ENCODE data around the gene KCNA2.
A peak's percentile ranks its signal among the peaks of the same experiment; 100 is the strongest.

KCNA2 gene

DNA sequence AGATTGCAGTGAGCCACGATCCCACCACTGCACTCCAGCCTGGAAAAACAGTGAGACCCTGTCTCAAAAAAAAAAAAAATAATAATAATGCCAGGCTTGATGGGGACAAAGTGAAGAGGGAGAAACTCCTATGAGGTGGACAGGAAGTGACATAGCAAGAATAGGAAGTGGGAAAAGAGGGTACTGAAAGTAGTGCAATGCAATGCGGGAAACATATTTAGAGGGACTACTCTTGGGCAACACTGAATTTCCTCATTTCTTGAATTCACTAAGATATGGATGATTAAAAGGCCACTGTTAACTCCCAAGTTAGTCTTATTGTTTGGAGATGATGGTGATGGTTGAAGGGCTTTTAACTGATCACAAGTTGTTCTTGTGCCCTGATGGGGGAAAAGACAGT lies 21.6 kb upstream of the KCNA2 start:
- Histone ChIP-seq H3K27ac (no peak overlapping the region), H3K27me3 (ENCODE audit: insufficient read depth, low read depth, severe bottlenecking) (no peaks in the 10 kb centered on the region), H3K9me3 (ENCODE audit: severe bottlenecking) (no peaks in the 10 kb centered on the region), H3K36me3 (no peaks in the 10 kb centered on the region; the same call in 1 of the 2 replicates), H3K4me3 (ENCODE audit: low read depth, low read length) (no peak overlapping the region)
- DNase-seq = no peak
- TF ChIP-seq CTCF (IDR thresholded peaks at IDR 0.05; ENCODE audit: low read depth, low read length) = no peak

DNA sequence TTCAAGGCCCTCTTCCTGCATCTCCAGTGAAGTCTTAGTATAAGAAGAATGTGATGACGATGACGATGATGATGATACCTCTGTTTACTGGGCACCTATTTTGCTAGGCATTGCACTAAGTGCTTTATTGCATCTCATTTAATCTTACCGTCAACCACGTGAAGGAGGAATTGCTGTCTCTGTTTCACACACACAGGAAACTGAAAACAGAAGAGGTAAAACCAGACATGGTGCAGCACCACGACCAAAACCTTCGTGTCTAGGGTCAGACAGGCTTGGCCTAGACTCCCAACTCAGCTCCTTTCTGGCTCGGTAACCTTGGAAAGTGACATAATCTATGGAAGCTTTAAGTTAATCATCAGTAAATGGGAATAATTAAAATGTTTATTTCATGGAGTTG lies 20.7 kb upstream of the KCNA2 start:
- Histone ChIP-seq H3K27me3 (ENCODE audit: insufficient read depth, low read depth, severe bottlenecking) (no peaks in the 10 kb centered on the region), H3K36me3 (no peaks in the 10 kb centered on the region; the same call in 1 of the 2 replicates), H3K4me3 (ENCODE audit: low read depth, low read length) (no peak overlapping the region), H3K9me3 (ENCODE audit: severe bottlenecking) (no peaks in the 10 kb centered on the region), H3K27ac (no peak overlapping the region)
- DNase-seq = no peak
- no peak for TF ChIP-seq CTCF (IDR thresholded peaks at IDR 0.05; ENCODE audit: low read depth, low read length)

- Histone ChIP-seq H3K9me3 (ENCODE audit: severe bottlenecking) (no peaks in the 10 kb centered on the region), H3K36me3 (no peaks in the 10 kb centered on the region), H3K27me3 (ENCODE audit: insufficient read depth, low read depth, severe bottlenecking) (no peaks in the 10 kb centered on the region), H3K27ac (no peak overlapping the region), H3K4me3 (ENCODE audit: low read depth, low read length) (no peak overlapping the region)
- TF ChIP-seq CTCF (IDR thresholded peaks at IDR 0.05; ENCODE audit: low read depth, low read length) = no peak
- DNase-seq = no peak
These were observed 14.5 kb upstream of the KCNA2 start for GRCh38 chr1:110620686-110621085.

- DNase-seq = no peak
- no peak overlapping the region for H3K4me3 ChIP-seq (ENCODE audit: low read depth, low read length)
- H3K27me3 ChIP-seq (ENCODE audit: insufficient read depth, low read depth, severe bottlenecking) = no peaks in the 10 kb centered on the region
- no peaks in the 10 kb centered on the region for H3K36me3 ChIP-seq
- no peak overlapping the region for H3K27ac ChIP-seq
- H3K9me3 ChIP-seq (ENCODE audit: severe bottlenecking) = no peaks in the 10 kb centered on the region
- TF ChIP-seq CTCF (IDR thresholded peaks at IDR 0.05; ENCODE audit: low read depth, low read length) = no peak
These were observed 14.1 kb upstream of the KCNA2 start for GRCh38 chr1:110620250-110620615.

DNA sequence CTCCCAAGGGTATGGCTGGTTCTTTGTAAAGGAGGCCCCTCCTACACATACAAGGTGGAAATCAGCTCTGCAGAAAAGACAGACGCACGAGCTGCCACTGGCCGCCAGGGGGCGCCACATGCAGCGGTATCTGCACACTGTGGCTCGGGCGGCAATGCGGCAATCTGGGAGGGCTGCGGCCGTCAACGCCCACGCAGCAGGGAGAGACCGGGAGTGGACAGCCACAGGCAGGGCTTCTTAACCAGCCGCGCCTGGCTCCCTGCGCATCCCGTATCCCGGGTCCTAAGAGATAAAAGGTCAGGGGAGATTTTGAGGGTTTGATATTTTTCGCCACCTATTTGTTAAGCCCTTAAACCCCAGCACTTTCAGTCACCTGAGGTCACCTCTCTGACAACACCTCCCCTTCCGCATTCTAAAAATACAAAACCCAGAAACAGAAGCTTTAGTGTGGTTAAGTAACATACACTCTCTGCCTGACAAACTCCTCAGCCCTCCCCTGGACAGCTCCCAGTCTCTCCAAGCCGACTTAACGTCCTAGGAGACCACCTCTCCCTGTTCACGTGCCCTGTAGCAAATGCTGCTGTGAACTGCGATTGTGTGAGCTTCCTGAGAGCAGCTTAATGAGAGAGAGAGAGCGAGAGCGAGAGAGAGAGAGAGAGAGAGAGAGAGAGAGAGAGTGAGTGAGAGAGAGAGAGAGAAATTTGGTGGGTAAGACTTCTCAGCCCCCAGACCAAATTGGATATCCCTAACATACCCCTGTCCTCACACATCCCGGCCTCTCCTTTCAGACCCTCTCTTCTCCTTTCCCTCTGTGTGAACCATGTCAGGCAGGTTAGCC lies 13.5 kb upstream of the KCNA2 start:
- peak; percentile 95 for TF ChIP-seq CTCF (IDR thresholded peaks at IDR 0.05; ENCODE audit: low read depth, low read length)
- no peaks in the 10 kb centered on the region for H3K9me3 ChIP-seq (ENCODE audit: severe bottlenecking)
- H3K4me3 ChIP-seq (ENCODE audit: low read depth, low read length) = peak overlapping the region; percentile 56
- peak; percentile 93 for DNase-seq
- H3K27me3 ChIP-seq (ENCODE audit: insufficient read depth, low read depth, severe bottlenecking) = no peaks in the 10 kb centered on the region
- H3K36me3 ChIP-seq = no peaks in the 10 kb centered on the region
- H3K27ac ChIP-seq = no peak overlapping the region

- TF ChIP-seq CTCF (IDR thresholded peaks at IDR 0.05; ENCODE audit: low read depth, low read length) = no peak
- DNase-seq = no peak
- Histone ChIP-seq H3K36me3 (no peaks in the 10 kb centered on the region), H3K27ac (no peak overlapping the region), H3K9me3 (ENCODE audit: severe bottlenecking) (no peaks in the 10 kb centered on the region), H3K27me3 (ENCODE audit: insufficient read depth, low read depth, severe bottlenecking) (no peaks in the 10 kb centered on the region), H3K4me3 (ENCODE audit: low read depth, low read length) (no peak overlapping the region)
These were observed 12.5 kb upstream of the KCNA2 start for GRCh38 chr1:110618668-110619067.

Data from WERI-Rb-1 (cell line).